Immature natural killer cell (primary cell): ENCODE results near the gene CD2. TPM values are rescaled to one million over a fixed set of nuclear protein-coding genes. Genes with fewer than 3 reads are reported as not detected.
A peak's percentile ranks its signal among the peaks of the same experiment; 100 is the strongest.
"Not testable (repeated sequence)": the region's sequence is repeated elsewhere in the genome, so short reads cannot be mapped to it uniquely, and the experiment has no call there.

ENCODE experiments used
- DNase-seq, 3 donors: peaks; one replicate each; pipeline ENCODE4 v3.0.0; 2022; ENCODE audit warnings: mixed read lengths in 1 of 3
- H3K27ac Mint-ChIP-seq, 6 donors: one replicate each; pipeline ENCODE4 v1.8.0; 2020; ENCODE audit warnings: mixed read lengths in 6 of 6, mild to moderate bottlenecking in 5 of 6, inconsistent platforms in 4 of 6, moderate library complexity in 3 of 6
- H3K27me3 Mint-ChIP-seq, 3 donors: one replicate each; pipeline ENCODE4 v1.8.0; 2020 to 2021; ENCODE audit warnings: low read depth in 3 of 3, mild to moderate bottlenecking in 3 of 3, mixed read lengths in 3 of 3, moderate library complexity in 3 of 3, inconsistent platforms in 1 of 3
- H3K36me3 Mint-ChIP-seq, 3 donors: one replicate each; pipeline ENCODE4 v1.8.0; 2020; ENCODE audit warnings: mixed read lengths in 3 of 3, inconsistent platforms in 2 of 3, mild to moderate bottlenecking in 2 of 3
- H3K4me1 Mint-ChIP-seq, 2 donors: one replicate each; pipeline ENCODE4 v1.8.0; 2020; ENCODE audit warnings: inconsistent platforms in 2 of 2, mild to moderate bottlenecking in 2 of 2, mixed read lengths in 2 of 2, moderate library complexity in 1 of 2
- H3K4me3 Mint-ChIP-seq, 5 donors: one replicate each; pipeline ENCODE4 v1.8.0; 2020; ENCODE audit warnings: mild to moderate bottlenecking in 5 of 5, mixed read lengths in 5 of 5, inconsistent platforms in 3 of 5, moderate library complexity in 3 of 5
- H3K9me3 Mint-ChIP-seq, 6 donors: one replicate each; pipeline ENCODE4 v1.8.0; 2020; ENCODE audit warnings: mild to moderate bottlenecking in 6 of 6, mixed read lengths in 6 of 6, inconsistent platforms in 4 of 6, moderate library complexity in 3 of 6
- polyA plus RNA-seq, 3 donors: library from polyadenylated mRNA; unstranded; fragments of 300-500 nt; fragmentation: Illumina TruSeq; gene quantifications; one replicate each; pipeline ENCODE4 v1.2.3, GENCODE V29; 2021

Gene CD2
- polyA plus RNA-seq, 3 donors from 2014 or later: 246 to 341 (median 325) TPM

DNA sequence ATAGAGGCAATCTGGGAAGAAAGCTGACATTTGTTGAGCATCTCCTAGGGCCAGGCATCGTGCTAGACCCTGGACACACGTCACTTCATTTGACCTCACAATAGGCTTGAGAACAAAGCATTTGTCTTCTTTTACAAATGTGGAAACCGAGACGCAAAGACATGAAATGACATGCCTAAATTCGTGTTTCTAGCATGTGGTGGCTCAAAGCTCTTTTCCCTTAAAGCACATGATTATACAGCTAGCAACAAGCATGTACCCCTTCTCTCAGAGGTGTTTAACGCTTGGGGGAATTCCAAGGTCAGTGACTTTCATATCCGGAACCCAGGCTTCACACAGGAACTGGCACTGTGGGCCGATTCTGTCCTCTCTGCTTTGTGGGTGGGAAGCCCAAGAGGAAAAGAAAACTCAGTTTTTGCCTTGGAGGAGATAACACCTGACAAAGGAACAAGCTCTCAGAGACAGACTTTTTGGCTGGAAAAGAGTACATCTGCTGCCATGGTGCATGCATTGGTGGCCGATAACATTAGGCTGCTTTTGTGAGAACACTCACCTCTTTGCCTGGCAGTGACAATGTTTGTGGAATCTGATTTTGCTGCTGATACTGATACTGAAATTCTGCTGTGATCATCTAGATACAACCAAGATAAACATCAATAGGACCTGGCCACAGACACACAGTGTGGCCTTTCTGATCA lies 15.4 kb upstream of the CD2 start:
- Mint-ChIP-seq H3K4me3 (peak overlapping the region; percentile 55 to 80 (median 63)), H3K27me3 (peaks cover 4 to 5% (median 4%) of the 10 kb centered on the region in 3 donors), H3K27ac (peak overlapping the region; percentile 94 to 98 (median 96)), H3K4me1 (peaks cover 46 to 49% of the 10 kb centered on the region in 2 donors), H3K36me3 (peaks cover 5% of the 10 kb centered on the region in 3 donors), H3K9me3 (peaks cover 6 to 15% (median 13%) of the 10 kb centered on the region in 6 donors)
- peak; percentile 81 to 83 (median 81) for DNase-seq

DNA sequence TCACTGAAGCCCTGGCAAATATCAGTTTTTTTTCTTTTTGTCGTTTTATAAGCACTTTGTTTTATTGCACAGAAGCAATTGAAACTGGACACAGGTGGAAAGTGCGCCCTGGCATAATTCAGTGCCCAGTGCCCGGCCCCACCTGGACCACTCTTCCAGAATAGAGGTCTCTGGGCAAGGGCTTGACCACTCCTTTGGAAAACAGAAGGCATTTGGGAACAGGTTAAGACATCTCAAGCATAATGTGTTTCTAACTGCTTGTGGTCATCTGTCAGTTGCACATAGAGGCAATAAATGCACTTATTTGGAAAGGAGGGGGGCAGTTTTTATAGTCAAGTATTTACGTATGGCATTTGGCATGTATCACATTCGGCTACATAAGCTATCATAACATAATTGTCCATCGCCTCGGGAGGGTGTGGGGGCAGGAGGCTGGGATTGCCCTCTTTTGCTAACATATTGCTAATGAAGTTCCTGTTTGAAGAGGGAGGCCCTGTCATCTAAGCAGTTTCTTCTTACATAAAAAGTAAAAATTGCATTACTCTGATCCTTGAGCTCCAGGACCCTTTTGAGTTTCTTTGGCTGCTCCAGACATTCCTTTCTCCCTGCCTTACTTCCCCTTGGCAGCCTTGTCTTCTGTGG lies 14.7 kb upstream of the CD2 start:
- H3K27me3 Mint-ChIP-seq: peaks cover 2 to 5% (median 4%) of the 10 kb centered on the region in 3 donors
- H3K4me3 Mint-ChIP-seq: peak overlapping the region; percentile 55 to 80 (median 63)
- no peak for DNase-seq
- peaks cover 9 to 20% (median 19%) of the 10 kb centered on the region in 6 donors for H3K9me3 Mint-ChIP-seq
- peaks cover 46 to 49% of the 10 kb centered on the region in 2 donors for H3K4me1 Mint-ChIP-seq
- peak overlapping the region; percentile 94 to 98 (median 96) for H3K27ac Mint-ChIP-seq
- peaks cover 5 to 10% (median 8%) of the 10 kb centered on the region in 3 donors for H3K36me3 Mint-ChIP-seq

DNA sequence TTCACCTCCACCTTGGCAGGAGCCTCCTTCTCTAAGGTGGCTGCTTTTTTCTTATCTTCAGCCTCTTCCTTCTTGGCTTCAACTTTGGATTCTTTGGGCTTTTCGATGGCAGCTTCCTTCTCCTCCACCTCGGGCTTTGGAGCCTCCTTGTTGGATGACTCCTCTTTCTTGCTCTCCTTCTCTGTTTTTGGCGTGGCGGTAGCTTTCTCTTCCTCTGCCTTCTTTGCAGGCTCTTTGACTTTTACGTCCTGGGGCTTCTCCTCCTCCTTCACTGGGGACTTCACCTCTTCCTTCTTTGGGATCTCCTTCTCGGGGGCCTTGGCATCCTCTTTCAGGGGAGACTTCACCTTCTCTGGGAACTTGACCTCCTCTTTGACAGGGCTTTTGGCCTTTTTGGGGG lies 13.9 kb upstream of the CD2 start:
- no peak for DNase-seq
- peaks cover 46 to 50% of the 10 kb centered on the region in 2 donors for H3K4me1 Mint-ChIP-seq
- peaks cover 9 to 17% (median 11%) of the 10 kb centered on the region in 3 donors for H3K36me3 Mint-ChIP-seq
- H3K27me3 Mint-ChIP-seq: peaks cover 2 to 6% (median 5%) of the 10 kb centered on the region in 3 donors
- H3K27ac Mint-ChIP-seq: peak overlapping the region; percentile 94 to 98 (median 96)
- H3K4me3 Mint-ChIP-seq: peak overlapping the region; percentile 34 to 63 (median 49)
- H3K9me3 Mint-ChIP-seq: peaks cover 9 to 27% (median 26%) of the 10 kb centered on the region in 6 donors

DNA sequence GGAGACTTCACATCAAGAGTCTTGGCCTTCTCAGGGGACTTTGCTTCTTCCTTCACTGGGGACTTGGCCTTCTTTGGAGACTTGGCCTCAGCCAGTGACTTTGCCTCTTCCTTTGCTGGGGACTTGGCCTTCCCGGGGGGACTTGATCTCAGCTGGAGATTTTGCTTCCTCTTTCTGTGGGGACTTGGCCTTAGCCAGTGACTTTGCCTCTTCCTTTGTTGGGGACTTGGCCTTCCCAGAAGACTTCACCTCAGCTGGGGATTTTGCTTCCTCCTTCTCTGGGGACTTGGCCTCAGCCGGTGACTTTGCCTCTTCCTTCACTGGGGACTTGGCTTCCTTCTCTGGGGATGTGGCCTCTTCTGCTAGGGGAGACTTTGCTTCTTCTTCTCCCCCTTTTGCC lies 13.5 kb upstream of the CD2 start:
- Mint-ChIP-seq H3K9me3 (peaks cover 9 to 31% (median 29%) of the 10 kb centered on the region in 6 donors), H3K27ac (peak overlapping the region; percentile 94 to 98 (median 96)), H3K4me3 (peak overlapping the region; percentile 3 to 63 (median 49)), H3K4me1 (peaks cover 46 to 50% of the 10 kb centered on the region in 2 donors), H3K27me3 (peaks cover 2 to 5% (median 2%) of the 10 kb centered on the region in 3 donors), H3K36me3 (peaks cover 12 to 20% (median 15%) of the 10 kb centered on the region in 3 donors)
- no peak for DNase-seq

DNA sequence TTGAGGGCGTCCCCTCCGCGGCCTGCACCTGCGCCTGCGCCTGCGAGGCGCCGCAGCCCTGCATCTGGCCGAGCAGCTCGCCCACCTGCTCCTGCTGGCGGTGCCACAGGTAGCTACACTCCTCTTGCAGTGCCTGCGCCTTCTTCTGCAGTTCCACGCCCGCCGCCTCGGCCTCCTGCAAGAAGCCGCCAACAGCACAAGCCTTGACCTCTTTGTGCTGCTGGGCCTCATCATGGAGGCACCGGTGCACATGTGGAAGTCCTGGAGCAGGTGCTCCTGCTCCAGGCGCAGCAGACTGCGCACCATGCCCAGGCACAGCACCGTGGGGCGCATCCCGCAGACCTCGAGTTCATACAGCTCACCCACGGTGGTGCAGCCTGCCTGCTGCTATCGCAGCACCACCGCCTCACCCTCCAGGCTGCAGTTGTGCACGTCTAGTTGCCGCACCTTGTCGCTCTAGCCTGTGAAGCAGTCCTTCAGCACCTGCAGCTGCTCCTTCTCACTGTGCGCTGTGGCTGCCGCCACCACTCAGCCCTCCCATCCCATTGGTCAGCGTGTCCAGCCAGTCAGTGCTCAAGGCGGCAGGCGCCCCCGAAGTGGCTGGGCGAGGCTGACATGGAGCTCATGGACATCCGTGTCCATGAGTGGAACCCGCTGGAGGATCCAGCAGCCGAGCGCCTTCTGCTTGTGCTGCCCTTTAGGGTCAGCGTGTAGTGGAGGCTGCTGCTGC lies 12.2 kb upstream of the CD2 start:
- peaks cover 12 to 39% (median 32%) of the 10 kb centered on the region in 6 donors for H3K9me3 Mint-ChIP-seq
- no peak overlapping the region for H3K27ac Mint-ChIP-seq
- no peak for DNase-seq
- H3K4me3 Mint-ChIP-seq: no peak overlapping the region
- peaks cover 15 to 27% (median 17%) of the 10 kb centered on the region in 3 donors for H3K36me3 Mint-ChIP-seq
- H3K27me3 Mint-ChIP-seq: peaks cover 1 to 4% (median 2%) of the 10 kb centered on the region in 3 donors
- H3K4me1 Mint-ChIP-seq: peaks cover 44 to 49% of the 10 kb centered on the region in 2 donors

DNA sequence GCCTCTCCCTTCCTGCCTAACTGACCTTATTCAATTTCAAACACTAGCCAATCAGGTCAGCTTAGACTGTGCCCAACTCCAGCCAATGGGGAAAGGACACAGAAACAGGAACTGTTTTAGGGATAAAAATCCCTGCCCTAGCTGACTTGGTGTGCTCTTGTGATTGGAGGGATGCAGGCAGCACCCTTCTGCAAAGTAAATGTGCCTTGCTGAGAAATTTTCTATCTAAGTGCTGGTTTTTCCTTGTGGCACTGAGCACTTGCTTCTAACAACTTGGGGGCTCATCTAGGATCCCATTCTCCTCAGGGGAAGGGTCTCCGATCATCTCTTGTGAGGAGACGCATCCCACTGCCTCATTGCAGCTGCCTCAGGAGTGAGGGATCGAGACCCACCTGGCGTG lies 10.7 kb upstream of the CD2 start:
- peaks cover 21 to 55% (median 46%) of the 10 kb centered on the region in 6 donors for H3K9me3 Mint-ChIP-seq
- DNase-seq: no peak
- H3K36me3 Mint-ChIP-seq: peaks cover 21 to 35% (median 24%) of the 10 kb centered on the region in 3 donors
- peaks cover 29 to 34% of the 10 kb centered on the region in 2 donors for H3K4me1 Mint-ChIP-seq
- peak overlapping the region in 3 of 6 donors; percentile 10 to 34 (median 24) for H3K27ac Mint-ChIP-seq
- peaks cover 0 to 4% (median 1%) of the 10 kb centered on the region in 3 donors for H3K27me3 Mint-ChIP-seq
- no peak overlapping the region for H3K4me3 Mint-ChIP-seq

DNA sequence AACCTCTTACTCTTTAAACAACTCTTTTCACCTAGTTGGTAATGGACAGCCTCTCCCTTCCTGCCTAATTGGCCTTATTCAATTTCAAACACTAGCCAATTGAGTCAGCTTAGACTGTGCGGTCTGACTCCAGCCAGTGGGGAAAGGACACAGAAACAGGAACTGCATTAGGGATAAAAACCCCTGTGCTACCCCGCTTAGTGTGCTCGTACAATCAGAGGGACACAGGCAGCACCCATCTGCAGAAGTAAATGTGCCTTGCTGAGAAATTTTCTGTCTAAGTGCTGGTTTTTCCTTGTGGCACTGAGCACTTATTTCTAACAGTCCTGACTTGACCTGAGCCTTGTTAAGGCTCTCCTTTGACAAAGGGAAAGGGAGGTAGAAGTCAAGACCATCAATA lies 6.0 kb upstream of the CD2 start:
- Mint-ChIP-seq H3K27ac (peak overlapping the region in 1 of 6 donors; percentile 19), H3K36me3 (peaks cover 24 to 42% (median 25%) of the 10 kb centered on the region in 3 donors), H3K9me3 (peaks cover 22 to 59% (median 51%) of the 10 kb centered on the region in 6 donors), H3K4me3 (no peak overlapping the region), H3K27me3 (peaks cover 0 to 2% (median 2%) of the 10 kb centered on the region in 3 donors), H3K4me1 (peaks cover 12 to 22% of the 10 kb centered on the region in 2 donors)
- no peak for DNase-seq

DNA sequence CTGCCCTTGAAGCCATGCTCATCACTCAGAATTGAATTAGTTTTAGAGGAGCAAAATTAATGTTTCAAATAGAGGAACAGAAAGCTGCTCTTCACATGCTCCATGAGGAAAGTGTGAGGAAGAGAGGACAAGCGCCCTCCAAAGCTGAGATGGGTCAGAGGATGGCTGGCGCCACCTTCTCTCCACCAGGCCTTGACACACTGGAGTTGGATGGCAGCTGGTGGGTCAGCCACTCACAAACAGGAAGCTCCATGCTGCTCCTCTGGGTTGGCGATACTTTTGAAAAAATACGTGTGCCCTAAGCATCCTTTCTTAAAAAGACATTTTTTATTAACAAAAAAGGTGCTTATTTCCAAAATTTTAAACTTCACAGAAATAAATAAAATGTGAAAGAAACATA lies 3.1 kb upstream of the CD2 start:
- H3K27ac Mint-ChIP-seq: peak overlapping the region; percentile 13 to 81 (median 58)
- no peak for DNase-seq
- peaks cover 0 to 4% (median 0%) of the 10 kb centered on the region in 3 donors for H3K27me3 Mint-ChIP-seq
- peaks cover 16 to 31% (median 27%) of the 10 kb centered on the region in 3 donors for H3K36me3 Mint-ChIP-seq
- peaks cover 35 to 40% of the 10 kb centered on the region in 2 donors for H3K4me1 Mint-ChIP-seq
- H3K9me3 Mint-ChIP-seq: peaks cover 17 to 41% (median 28%) of the 10 kb centered on the region in 6 donors
- peak overlapping the region in 2 of 5 donors; percentile 6 to 73 for H3K4me3 Mint-ChIP-seq

DNA sequence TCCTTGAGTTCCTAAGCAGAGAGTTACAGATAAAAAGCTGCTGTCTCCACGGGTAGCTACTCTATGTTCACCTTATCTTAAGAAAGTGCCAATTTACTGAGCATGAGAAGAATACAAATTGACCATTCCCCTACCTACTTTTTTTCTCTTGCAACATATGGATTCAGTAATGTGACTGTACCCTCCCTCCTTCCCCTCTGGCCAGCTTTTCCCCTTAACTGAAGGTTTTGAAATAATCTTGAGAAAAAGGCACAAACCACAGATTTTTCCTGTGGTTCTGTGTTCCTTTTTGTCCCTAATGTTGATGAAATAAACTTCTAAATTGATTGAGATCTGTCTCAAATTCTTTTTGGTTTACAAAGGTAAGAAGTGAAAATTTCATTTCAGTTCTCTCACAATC lies 2.6 kb upstream of the CD2 start:
- Mint-ChIP-seq H3K36me3 (peaks cover 12 to 31% (median 27%) of the 10 kb centered on the region in 3 donors), H3K4me3 (peak overlapping the region in 3 of 5 donors; percentile 12 to 73 (median 22)), H3K9me3 (peaks cover 16 to 38% (median 26%) of the 10 kb centered on the region in 6 donors), H3K4me1 (peaks cover 36 to 40% of the 10 kb centered on the region in 2 donors), H3K27me3 (peaks cover 0 to 4% (median 0%) of the 10 kb centered on the region in 3 donors), H3K27ac (peak overlapping the region in 5 of 6 donors; percentile 13 to 81 (median 62))
- no peak for DNase-seq

DNA sequence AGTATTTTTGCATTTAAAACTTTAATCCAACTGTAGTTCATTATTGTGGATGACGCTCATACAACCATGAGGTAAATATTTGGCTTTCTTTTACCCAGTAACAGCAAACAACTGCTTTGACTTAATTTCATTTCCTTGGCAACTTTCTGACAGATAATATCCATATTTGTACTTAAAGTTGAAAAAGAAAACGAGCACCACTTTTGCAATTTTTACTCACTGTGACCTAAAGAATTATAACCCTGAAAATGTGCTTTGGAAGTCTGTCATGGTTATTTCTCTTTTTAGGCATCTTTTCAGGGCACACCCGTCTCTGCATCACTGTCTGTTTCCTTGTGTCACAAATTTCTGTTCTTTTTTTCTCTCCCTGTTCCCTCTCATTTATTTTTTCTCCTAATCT lies 918 bp upstream of the CD2 start:
- DNase-seq: no peak
- Mint-ChIP-seq H3K9me3 (peaks cover 7 to 22% (median 11%) of the 10 kb centered on the region in 6 donors), H3K4me1 (peaks cover 42 to 49% of the 10 kb centered on the region in 2 donors), H3K27ac (peak overlapping the region; percentile 88 to 97 (median 94)), H3K36me3 (peaks cover 5 to 29% (median 24%) of the 10 kb centered on the region in 3 donors), H3K4me3 (peak overlapping the region in 4 of 5 donors; percentile 22 to 95 (median 66)), H3K27me3 (peaks cover 0 to 4% (median 0%) of the 10 kb centered on the region in 3 donors)

DNA sequence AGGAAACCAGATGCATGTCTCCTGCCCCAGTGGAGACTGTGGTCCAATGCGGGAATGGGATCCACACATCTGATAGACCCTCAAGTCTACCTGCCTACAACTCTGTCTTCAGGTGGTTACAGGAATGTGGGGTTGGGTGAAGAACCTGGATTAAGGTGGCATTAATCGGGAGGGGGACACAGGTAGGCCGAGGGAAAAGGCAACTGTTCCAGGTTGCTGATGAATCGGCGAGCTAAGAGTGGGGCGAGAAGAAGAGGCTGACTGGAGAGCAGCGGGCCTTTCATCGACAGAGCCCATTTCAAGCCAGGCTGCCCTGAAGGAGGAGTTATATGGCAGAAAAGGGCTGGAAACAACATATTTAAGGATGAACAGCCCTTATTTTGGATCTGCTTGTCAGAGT lies 836 bp downstream of the CD2 start:
- H3K27me3 Mint-ChIP-seq: peaks cover 0 to 2% (median 0%) of the 10 kb centered on the region in 3 donors
- H3K36me3 Mint-ChIP-seq: peaks cover 5 to 31% (median 25%) of the 10 kb centered on the region in 3 donors
- peaks cover 58 to 66% of the 10 kb centered on the region in 2 donors for H3K4me1 Mint-ChIP-seq

DNA sequence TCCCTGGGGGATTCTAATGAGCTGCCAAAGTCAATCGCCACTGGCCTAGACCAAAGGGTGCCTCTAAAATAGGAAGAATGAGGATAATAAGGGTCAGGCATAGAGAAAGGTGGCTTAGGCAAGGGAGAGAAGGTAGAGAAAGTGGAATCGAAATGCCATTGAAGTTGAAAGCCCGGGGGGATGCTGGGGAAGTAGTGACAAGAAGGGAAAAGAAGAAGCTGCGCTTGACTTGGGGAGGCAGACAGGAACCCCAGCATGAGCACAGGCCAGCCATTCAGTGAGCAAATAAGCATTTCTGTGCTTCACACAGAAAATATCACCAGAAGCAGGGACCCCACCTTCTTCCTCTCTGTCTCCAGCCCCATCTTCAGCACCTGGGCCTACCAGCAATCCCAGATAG lies 1.5 kb downstream of the CD2 start:
- Mint-ChIP-seq H3K27me3 (peaks cover 0 to 2% (median 0%) of the 10 kb centered on the region in 3 donors), H3K4me3 (peak overlapping the region; percentile 92 to 99 (median 96)), H3K36me3 (peaks cover 11 to 37% (median 28%) of the 10 kb centered on the region in 3 donors), H3K4me1 (peaks cover 64 to 72% of the 10 kb centered on the region in 2 donors), H3K27ac (peak overlapping the region; percentile 88 to 97 (median 94)), H3K9me3 (no peaks in the 10 kb centered on the region)
- no peak for DNase-seq

More for the DNA sequence above, 836 bp downstream of the CD2 start:
- peaks cover 0 to 4% (median 0%) of the 10 kb centered on the region in 6 donors for H3K9me3 Mint-ChIP-seq
- peak overlapping the region; percentile 92 to 99 (median 96) for H3K4me3 Mint-ChIP-seq
- DNase-seq: no peak
- peak overlapping the region; percentile 88 to 97 (median 94) for H3K27ac Mint-ChIP-seq

DNA sequence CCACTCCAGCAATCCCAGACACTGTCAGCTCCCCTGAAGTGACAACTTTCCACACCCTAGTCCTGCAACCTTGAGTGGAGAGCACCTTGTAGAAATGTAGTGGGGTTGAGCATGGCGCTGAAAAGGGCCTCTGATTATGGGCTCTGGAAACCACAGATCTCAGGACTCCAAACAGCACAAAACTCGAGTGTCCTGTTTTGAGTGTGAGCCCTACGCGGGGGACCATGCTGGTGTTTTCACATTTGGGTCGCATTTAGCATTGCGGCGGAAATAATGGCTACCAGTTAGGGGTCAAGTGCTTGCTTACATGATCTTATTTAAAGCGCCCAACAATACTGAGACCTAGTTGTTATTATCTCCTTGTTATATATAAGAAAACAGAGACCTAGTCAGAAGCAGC lies 1.9 kb downstream of the CD2 start:
- not testable (repeated sequence) for H3K27me3 Mint-ChIP-seq, H3K9me3 Mint-ChIP-seq
- Mint-ChIP-seq H3K4me3 (peak overlapping the region; percentile 92 to 99 (median 96)), H3K27ac (peak overlapping the region; percentile 88 to 97 (median 94)), H3K4me1 (peaks cover 66 to 73% of the 10 kb centered on the region in 2 donors), H3K36me3 (peaks cover 13 to 41% (median 29%) of the 10 kb centered on the region in 3 donors)
- DNase-seq: peak in 1 of 3 donors; percentile 20
